HG02840 (cell line): ENCODE results near the gene MRPL49.
A peak's percentile ranks its signal among the peaks of the same experiment; 100 is the strongest.
"Not testable (repeated sequence)": the region's sequence is repeated elsewhere in the genome, so short reads cannot be mapped to it uniquely, and the experiment has no call there.

Source experiments
- ATAC-seq: cut with Tn5 transposase; IDR thresholded peaks from one replicate; pipeline ENCODE4 v1.9.1; 2021; ENCODE audit warnings: mild to moderate bottlenecking, moderate library complexity, moderate number of reproducible peaks; ENCODE audit not compliant: unreplicated experiment, low FRiP score

The MRPL49 gene

DNA sequence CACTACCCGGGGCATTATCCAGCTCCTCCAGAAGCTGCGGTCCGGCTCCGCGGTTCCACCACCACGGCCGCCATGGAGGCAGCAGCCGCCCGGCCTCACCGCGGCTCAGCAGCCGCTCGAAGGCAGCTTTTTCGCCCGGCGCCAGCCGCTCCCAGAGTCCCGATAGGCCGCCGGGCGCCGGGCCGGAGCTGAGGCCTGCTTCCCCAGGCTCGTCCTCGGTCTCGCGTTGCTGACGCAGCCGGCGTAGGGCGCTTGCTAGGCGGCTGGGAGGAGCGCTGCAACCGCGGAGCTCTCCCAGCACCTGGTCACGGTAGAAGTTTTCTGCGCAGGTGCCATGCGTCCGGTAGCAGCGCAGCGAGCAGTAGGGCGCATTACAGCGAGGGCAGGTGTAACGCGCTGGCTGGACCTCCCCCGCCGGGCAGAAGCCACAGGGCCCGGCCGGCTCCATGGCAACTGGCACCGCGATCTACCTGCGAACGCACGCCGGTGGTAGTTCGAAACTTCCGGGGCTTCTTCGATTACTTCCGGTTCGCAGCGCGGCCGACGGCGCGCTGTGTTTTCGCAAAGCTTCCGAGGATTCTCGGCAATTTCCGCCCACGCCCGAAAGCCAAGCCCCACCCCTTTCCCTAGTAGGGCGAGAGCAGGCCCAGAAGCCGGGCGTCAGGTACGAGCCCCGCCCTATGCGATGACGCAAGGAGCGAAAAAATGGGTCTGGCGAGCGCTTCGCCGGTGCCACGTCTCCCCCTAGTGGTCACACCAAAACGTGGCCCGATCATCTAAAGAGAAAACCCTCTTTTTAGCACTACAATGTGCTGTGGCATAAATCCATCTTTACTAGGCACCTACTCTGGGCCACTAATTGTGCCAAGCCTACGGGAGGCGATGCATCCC is 4.7 kb upstream of the MRPL49 start, which contains the start of gene ZNHIT2:
ZNHIT2 (minus strand) TSS at position 496 of the 891 bp plus-strand sequence; CDS start at position 448, 48 bp downstream.
- ATAC-seq = peak; percentile 55

GRCh38 chr11:65118097-65118837 is 3.9 kb upstream of the MRPL49 start:
- ATAC-seq = no peak

DNA sequence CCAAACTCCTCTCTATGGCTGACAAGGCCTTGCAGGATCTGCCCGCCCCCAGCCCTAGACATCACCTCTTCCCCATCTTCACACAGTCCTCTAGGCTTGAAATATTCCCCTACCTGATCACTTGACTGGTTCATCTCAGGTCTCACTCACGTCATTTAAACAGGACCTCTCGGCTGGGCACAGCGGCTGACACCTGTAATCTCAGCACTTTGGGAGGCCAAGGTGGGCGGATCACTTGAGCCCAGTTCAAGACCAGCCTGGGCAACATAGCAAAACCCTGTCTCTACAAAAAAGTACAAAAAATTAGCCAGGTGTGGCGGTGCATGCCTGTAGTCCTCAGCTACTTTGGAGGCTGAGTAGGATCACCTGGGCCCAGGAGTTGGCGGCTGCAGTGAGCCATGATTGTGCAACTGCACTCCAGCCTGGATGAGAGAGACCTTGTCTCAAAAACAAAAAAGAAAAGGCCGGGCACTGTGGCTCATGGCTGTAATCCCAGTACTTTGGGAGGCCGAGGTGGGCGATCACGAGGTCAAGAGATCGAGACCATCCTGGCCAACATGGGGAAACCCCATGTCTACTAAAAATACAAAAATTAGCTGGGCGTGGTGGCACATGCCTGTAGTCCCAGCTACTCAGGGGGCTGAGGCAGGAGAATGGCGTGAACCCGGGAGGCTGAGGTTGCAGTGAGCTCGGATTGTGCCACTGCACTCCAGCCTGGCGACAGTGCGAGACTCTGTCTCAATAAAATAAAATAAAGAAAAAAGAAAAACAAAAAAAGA is 3.0 kb upstream of the MRPL49 start:
- ATAC-seq = not testable (repeated sequence)

DNA sequence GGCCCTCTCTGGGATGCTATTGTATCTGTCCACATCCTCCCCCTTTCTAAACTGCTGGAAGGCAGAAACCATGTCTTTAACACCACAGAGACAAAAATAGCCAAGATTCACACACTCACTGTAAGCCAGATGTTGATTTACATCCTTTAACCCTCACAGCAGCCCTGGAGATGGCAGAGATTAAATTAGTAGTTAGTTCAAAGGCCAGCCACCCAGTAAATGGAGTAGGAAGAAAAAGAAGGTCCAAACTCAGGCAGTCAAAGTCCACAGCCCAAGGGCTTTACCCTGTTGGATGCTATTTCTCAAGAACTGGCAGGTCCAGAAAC is 2.5 kb upstream of the MRPL49 start:
- no peak for ATAC-seq

DNA sequence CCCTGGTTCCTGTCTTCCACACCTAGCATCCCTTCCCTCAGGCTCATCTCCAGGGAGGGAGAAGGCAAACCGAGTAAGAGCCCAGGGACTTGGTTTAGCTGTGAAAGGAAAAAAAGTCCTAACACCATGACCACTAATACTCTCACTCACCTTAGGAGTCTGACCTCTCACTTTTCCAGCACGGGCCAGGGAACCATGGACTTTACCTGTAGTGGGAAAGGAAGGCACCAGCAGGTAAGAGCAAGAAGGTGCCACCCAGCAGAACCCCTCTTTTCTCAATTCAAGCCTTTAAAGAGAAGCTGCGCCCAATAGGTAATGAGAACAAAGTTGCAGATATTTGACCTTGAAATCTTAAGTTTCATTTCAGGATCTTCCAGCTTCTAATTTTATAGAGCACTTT is 1.3 kb upstream of the MRPL49 start:
- no peak for ATAC-seq

- no peak for ATAC-seq
Measured at GRCh38 chr11:65121447-65121864, 665 bp upstream of the MRPL49 start.

- ATAC-seq = no peak
Measured at GRCh38 chr11:65124480-65125196, 2.5 kb downstream of the MRPL49 start.

- no peak for ATAC-seq
Measured at GRCh38 chr11:65125197-65126056, 3.3 kb downstream of the MRPL49 start.

DNA sequence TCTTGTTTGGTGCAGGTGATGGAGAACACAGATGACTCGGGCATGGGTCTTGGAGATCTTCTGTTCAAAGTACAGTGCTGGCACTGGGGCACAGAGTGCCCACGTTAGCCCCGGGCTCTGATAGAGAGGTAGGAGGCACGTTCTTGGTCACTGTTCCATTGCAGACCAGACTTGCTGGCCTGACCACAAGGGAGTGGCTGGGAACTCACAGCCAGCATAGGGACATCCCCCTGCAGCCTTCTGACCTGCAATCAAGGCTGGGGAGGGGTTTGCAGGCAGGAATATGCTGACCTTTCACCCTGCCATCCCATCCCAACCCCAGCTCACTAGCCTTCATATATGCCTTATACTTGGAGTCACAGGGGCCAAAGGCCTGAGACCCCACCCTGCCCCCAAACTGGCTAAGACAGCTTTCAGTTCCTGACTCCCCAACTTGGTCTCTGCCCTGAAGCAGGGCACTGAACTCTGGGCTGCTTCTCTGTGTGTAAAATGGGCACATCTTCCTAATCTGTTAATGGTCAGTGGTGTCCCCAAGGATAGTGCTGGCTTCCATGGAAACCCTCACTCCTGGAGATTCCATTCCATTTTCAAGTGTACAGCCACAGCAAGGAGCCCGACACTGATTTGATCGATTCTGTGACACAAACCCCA is 4.6 kb downstream of the MRPL49 start:
- ATAC-seq = no peak

GRCh38 chr11:65127473-65128181 is 5.5 kb downstream of the MRPL49 start:
- no peak for ATAC-seq

DNA sequence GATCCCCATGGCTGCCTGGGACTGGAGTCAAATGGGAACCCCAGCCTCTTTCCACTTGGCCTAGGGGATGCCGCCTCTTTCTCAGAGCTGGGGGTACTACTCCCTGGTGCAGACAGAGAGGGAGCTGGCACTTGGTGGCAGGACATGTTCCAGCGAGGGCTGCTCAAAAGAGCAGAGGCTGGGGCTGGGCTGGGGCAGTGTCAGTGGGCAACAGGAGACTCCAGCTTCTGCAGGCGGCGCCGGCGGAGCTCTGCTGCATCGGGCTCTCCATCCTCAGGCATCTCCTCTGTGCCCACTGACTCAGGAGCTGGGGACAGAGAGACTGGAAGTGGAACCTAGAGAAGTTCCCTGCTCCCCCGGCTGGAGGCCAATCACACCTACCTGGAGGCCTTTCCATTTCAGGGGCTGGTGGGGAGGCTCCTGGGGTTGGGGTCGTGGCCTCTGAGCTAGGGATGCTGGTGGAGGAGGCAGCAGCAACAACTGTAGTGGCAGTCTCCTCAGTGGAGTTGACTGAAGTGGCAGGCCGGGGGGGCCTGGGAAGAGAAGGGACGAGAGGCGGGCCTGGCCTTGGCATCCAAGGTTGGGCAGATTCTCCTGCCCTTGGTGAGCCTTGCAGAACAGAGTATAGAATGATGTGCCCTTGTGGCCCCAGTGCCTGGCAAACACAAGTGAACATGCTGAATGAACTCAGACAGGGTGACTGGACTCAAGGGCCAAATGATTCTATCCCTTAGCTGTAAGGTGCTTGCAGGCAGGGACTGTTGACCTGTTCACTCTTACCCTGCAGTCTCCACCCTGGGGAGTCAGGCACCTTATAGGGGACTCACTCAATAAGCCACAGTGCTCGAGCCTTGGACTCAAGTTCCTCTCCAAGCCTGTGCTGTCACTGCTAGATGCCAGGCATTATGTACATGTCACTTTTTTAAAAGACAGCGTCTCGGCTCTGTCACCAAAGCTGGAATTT is 6.3 kb downstream of the MRPL49 start:
- ATAC-seq = no peak

DNA sequence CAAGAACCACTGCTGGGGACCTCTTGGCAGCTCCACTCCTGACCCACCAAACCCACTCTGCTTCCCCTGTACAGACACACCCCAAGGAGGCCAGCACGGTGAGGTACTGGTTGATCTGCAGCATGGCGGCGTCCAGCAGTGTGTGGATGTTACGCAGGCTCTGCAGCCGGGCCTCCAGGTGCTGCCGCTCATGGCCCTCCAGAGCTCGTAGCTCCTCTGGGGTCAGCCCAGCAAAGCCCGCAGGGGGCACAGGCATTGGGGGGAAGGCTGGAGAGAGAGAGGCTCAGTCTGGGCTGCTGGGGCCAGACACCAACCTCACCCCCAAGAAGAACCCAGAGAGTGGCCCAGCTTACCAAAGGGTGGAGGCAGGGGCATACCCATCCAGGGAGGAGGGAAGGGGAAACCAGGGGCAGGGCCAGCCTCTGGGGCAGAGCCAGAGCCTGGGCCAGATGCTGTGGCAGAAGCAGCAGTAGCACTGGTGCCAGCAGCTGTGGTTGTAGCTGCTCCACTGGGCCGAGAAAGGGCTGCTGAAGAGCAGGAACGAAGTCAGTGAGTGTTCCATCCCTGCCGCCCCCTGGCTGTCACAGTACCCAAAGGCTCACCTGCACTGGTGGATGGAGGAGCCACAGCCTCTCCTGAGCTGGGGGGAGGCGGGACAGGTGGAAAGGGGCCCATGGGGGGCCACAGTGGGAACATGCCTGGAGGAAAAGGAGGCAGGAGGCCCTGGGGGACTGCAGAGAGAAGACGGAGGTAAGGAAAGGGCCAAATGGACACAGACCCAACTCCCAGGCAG is 7.7 kb downstream of the MRPL49 start:
- no peak for ATAC-seq

GRCh38 chr11:65130631-65131416 is 8.7 kb downstream of the MRPL49 start:
- ATAC-seq = no peak

DNA sequence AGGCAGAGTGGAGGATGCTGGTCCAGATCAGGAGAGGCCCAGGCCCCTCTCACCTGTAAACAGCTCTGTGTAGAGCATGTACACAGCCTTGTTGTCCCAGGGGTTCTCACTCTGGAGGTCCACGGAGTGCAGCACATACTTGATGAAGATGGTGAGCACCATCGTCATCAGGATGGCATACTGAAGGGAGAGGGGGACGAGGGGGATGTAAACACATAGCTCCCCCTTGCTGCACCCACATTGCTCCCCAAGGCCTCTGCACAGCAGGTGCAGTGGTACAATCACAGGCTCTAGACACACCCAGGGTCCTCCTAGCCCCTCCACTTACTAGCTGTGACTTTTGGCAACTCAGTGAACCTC is 9.3 kb downstream of the MRPL49 start:
- ATAC-seq = no peak

DNA sequence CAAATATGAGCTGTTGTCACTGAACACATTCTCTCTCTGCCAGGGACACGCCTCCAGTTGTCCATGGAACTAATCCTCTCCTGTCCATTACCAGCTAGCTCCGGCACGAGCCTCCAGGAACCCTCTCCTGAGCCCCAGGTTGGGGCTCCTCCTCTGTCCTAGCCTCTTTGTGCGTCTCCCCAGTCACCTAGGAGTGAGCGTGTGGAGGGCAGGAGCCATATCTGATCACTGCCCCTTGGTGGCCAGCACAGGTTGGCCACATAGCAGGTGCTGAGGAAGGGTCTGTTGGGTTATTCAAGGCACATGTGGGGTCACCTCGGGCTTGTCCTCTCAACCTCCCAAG is 9.7 kb downstream of the MRPL49 start:
- no peak for ATAC-seq
